Peyer's patch (tissue), 4 donors: ENCODE measurements around the gene GPC6.

Experiments used
- CTCF ChIP-seq, 6 experiments: fragments of 450-650 bp in 4 of 6; fragments of 200-600 bp in 2 of 6; sonication (generic) in 1 of 6; IDR thresholded peaks; one replicate each; pipeline ENCODE4 v1.5.1; 2017 to 2019; ENCODE audit warnings: antibody characterized with exemption in 6 of 6, mild to moderate bottlenecking in 3 of 6, moderate library complexity in 1 of 6
- POLR2A ChIP-seq, 2 donors: fragments of 450-650 bp; IDR thresholded peaks; one replicate each; pipeline ENCODE4 v1.5.1; 2017; ENCODE audit warnings: antibody characterized with exemption in 2 of 2, mild to moderate bottlenecking in 2 of 2, moderate library complexity in 2 of 2

- TF ChIP-seq CTCF (IDR thresholded peaks at IDR 0.05): no peak
- no peak for TF ChIP-seq POLR2A (IDR thresholded peaks at IDR 0.05)
These were observed 721.0 kb downstream of the GPC6 start for GRCh38 chr13:93947651-93948050.
